Middle frontal gyrus (tissue), 1 donor: ENCODE data around the gene SPDYE6.
"Not testable (repeated sequence)": the region's sequence is repeated elsewhere in the genome, so short reads cannot be mapped to it uniquely, and the experiment has no call there.

ENCODE experiments used
- DNase-seq: peaks from one replicate; pipeline ENCODE4 v3.0.0-alpha.2; 2015; ENCODE audit warnings: low spot score; ENCODE audit errors: extremely low spot score

The SPDYE6 gene

DNA sequence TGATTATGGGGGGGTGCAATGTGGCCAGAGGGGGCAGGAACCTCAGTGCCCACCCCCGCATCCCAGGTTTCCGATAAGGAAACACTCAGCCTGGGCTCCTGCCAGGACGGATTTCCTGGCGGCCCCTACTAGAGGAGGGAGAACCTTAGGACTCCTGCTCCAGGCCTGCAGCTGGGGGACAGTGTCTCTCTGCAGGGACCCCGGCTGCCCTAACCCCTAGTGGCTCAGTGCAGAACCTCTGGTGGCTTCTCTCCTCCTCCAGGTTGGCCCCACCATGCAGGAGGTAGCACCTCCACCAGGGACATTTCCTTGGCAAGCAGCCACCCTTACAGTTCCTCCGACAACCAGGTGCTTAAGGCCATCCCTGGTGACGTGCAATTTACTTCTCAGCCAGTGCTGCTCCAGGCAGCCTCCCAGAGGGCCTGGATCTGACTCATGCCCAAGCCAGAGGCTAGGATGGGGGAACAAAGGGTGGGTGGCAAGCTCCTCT is 37.7 kb downstream of the SPDYE6 start:
- DNase-seq = no peak

DNA sequence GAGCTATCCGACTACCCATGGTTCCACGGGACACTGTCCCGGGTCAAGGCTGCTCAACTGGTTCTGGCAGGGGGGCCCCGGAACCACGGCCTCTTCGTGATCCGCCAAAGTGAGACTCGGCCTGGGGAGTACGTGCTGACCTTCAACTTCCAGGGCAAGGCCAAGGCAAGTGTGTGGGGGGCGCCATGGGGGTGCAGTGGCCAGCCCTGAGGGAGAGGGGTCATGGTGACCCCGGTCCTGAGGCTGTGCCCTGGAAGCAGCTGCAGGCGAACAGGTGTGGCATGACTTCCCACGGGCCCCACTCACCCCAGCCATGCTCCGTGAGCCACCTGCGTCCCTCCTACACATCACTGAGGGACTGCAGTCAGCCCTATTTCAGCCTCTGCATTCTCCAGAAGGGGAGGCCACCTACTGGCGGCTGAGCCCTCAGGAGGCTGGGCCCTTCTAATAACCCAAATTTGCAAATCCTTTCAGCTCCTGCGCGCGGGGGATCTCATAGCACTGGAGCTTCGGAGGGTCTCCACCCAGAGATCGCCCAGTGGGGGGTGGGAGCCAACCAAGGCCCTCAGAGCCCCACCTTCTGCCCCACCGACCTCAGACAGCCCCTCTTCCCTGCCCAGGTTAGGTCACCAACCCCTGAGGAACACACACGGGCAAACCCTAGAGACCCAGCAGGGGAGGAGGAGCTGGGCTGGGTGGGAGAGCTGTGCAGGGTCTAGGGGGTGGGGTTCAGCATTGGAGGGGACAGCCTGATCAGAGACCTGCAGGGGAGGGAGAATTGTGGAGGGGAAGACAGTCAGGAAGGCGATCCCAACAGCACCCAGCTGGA is 38.8 kb downstream of the SPDYE6 start:
- no peak for DNase-seq

DNA sequence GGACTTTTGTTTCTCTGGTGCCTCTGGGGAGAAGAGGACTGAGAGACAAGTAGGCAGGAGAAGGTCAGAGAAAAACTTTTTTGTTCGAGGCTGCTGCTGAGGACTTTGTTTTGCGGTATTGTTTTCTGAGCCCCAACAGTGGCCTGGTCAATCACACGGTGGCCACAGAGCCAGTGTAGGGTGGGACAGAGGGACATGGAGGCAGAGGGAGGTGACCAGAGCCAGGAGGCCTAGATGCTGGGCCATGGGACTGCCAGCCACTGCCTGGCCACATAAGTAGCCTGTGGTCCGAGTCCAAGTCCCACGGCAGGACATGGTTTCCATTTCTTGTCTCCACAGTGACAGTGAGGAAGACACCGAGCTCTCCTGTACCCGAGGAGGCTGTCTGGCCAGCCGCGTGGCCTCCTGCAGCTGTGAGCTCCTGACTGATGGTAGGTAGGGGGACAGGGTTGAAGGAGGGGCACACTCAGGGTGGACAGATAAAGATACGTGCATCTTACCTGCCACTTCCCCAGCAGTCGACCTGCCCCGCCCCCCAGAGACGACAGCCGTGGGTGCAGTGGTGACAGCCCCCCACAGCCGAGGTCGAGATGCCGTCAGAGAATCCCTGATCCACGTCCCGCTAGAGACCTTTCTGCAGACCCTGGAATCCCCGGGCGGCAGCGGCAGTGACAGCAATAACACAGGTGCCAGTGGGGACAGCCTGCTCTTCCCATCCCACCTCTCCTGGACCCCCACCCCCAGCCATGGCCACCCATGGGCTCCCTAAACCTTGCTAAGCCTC is 42.1 kb downstream of the SPDYE6 start:
- DNase-seq = no peak

DNA sequence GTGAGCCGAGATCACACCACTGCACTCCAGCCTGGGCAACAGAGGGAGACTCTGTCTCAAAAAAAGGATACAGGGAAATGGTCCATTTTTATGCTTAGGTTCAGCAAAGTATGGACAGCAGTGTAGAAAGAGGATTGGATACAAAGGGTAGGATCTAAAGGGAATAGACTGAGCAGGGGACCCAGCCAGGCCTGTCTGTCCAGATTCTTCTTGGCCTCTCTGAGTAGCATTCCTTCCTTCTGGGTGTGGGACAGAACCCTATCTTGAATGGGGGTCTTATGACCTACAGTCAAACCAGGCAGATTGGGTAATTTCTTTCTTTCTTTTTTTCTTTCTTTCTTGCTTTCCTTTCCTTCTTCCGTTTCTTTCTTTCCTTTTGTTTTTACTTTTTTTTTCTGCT is 43.9 kb downstream of the SPDYE6 start:
- no peak for DNase-seq

DNA sequence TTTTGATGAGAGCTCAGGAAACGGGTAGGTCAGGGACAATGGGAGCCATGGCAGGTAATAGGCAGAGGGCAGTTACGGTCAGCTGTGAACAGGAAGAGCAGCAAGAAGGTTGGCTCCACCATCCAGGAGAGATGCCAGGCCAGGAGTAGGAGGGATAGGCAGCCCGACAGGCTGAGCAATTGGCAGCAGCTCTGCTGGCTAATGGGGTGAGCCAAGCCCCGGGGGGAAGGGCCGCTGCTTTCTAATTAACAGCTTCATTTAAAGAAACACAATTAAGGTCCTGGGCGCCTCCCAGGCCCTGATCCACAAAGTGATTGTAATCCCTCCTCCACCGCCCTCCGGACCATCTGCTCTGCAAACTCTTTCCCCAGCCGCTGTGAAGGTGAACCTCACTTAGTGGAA is 45.8 kb downstream of the SPDYE6 start:
- no peak for DNase-seq

DNA sequence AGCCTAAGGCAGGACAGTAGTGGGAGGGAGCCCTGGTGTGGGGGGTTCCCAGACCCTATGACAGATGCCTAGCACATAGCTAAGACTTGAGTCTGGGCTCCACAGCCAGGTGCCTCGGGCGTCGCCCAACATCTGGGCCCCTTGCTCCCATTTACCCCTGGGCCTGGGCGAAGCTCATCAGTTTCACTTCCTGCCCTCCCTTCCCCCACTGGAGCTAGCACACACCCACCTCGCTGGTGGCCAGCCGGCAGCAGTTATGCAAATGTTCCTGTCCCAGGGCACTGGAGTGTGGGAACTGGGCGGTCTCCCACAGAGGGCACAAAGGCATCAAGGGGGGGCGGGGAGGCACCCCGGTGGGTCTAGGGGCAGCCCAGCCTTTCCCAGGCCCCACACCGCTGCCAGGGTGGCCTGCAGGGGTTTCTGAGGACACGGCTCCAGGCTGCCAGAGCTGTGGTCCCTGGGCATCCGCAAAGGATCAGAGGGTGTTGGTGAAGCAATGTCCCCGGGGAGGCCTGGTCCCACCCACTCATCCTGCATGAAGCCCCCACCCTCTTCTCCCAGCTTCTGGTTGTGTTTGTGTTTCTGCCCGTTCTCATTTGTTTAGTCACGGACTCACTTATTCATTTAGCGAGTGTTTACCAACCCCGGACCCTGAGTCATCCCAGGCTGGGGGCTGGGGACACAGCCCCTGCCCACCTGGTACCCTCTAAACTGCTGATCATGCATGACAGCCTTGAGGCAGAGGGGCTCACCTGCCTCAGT is 49.1 kb downstream of the SPDYE6 start:
- no peak for DNase-seq

DNA sequence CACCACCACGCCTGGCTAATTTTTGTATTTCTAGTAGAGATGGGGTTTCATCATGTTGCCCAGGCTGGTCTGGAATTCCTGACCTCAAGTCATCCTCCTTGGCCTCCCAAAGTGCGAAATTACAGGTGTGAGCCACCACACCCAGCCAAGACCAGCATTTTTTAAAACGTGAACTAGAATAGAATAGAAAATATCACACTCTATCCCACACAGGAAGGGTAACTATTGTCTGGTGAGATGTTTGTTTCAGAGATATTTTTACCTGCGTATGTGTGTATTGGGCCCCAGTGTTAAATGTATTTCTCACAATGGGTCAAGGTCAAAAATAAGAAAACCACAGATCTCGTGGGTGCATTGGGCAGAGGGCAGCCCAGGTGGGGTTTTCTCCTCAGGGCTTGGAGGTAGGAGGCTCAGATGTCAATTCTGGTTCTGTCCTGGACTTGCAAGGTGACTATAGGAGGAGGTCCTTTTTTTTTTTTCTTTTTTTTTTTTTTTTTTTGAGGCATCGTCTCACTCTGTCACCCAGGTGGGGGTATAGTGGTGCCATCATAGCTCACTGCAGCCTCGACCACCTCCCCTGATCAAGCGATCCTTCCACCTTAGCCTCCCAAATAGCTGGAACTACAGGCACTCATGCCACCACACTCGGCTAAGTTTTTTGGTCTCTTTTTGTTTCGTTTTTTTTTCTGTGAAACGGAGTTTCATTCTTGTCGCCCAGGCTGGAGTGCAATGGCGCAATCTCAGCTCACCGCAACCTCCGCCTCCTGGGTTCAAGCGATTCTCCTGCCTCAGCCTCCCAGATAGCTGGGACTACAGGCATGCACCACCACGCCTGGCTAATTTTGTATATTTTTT is 50.6 kb downstream of the SPDYE6 start:
- no peak for DNase-seq

DNA sequence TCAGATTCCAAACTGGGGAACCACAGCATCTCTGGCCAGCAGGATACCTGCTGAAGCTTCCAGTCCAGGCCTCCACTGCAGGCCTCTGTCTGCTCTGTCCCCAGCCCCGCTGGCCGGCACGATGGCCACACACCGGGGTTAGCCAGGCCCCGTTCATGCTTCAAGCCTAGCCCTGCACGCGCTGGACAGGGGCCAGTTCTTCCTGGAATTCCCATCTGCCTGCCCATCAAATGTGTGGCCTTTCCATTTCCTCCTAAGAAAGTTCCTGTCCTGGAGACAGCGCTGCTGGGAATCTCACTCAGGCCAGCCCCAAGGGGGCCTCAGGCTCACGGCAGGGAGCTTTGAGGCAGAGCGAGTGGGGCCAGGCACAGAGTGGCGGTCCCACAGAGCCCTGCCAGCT is 51.6 kb downstream of the SPDYE6 start:
- no peak for DNase-seq

DNA sequence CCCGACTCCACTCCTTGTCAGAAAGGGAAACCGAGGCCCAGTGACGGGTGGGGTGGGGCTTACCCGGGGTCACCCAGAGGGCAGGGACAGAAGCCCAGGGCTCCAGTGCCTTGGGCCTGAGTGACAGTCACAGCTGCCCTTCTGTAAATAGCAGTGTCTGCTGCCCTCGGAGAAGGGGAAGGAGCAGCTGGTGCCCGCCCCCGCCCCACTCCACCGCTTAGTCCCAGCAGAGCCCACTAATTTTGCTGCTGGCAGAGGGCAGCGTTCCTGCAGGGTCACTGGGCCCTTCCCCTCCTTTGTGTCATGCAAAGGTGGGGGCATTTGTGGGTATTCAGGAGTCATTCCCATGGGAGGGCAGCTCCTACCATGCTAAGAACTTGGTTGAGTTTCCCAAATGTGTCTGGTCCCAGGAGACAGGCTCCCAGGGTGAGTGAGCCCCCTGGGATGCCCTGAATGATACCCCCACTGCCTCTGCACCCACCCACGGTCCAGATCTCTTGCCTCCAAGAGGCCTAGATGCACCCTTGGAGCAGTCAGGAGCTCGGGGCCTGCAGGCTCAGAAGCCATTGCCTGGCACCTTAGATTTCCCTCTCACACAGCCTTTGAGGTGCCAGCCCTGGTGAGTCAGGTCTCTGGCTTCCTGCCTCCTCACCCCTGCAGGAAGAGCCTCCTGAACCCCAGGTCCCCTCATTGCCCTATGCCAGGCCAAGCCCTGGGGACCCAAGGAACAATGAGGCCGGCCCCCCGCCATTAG is 52.4 kb downstream of the SPDYE6 start:
- DNase-seq = no peak

DNA sequence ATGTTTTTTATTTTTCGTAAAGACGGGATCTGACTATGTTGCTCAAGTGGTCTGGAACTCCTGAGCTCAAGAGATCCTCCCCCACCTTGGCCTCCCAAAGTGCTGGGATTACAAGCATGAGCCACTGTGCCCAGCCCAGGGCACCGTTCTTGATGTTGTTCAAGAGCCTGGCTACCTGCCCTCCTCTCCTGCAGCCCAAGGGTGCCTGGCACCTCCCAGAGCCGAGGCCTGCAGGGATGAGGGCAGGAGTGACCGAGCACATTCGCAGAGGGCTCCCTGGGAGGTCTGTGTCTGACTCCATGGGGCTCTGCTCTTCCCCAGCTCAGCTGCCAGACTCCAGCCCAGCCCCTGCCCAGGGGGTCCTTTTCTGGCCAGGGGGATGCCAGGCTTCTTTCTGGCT is 54.2 kb downstream of the SPDYE6 start:
- DNase-seq = no peak

DNA sequence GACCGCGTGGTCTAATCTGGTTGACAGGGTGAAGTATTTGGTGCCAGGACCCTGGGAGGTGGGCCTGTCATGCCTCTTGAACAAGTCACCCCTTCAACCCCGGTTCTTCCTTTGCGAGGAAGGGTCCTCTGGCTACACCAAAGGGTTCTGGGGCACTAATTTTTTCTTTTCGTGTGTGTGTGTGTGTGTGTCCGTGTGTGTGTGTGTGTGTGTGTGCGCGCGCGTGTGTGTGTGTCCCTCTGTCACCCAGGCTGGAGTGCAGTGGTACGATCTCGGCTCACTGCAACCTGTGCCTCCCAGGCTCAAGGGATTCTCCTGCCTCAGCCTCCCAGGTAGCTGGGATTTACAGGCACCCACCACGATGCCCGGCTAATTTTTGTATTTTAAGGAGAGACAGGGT is 54.9 kb downstream of the SPDYE6 start:
- not testable (repeated sequence) for DNase-seq

DNA sequence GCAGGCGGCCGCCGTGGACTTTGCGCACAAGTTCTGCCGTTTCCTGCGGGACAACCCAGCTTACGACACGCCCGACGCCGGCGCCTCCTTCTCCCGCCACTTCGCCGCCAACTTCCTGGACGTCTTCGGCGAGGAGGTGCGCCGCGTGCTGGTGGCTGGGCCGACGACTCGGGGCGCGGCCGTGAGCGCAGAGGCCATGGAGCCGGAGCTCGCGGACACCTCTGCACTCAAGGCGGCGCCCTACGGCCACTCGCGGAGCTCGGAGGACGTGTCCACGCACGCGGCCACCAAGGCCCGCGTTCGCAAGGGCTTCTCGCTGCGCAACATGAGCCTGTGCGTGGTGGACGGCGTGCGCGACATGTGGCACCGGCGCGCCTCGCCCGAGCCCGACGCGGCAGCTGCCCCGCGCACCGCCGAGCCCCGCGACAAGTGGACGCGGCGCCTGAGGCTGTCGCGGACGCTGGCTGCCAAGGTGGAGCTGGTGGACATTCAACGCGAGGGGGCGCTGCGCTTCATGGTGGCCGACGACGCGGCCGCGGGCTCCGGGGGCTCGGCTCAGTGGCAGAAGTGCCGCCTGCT is 55.5 kb downstream of the SPDYE6 start:
- DNase-seq = no peak

DNA sequence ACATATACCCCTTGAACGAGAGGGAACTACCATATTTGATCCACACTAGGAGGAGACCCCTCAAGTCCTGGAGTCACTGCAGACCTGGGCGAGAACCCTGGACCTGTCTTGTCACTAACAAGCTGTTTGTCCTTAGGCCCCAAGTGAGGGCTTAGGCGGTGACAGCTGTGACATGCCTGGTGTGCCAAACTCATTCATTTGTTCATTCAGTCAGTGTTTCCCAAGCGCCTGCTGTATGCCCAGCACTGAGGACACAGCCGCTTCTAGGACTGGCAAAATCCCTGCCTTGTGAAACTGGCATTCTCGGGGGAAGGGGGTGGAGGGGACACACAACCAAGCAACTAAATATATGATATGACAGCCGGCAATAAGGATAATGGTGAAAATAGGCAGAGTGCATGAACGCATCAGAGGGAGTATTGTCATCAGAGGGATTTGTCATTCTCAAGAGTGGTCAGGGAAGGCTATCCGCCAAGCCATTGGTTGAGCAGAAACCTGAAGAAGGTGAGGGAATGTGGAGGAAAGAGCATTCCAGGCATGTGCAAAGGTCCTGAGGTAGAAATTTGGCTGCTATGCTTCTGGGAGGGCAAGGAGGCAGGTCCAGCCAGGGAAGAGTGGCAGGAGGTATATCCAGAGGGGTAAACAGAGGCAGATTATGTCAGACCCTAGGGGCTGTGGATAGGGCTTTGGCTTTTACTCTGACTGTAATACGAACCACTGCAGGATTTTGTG is 58.6 kb downstream of the SPDYE6 start:
- DNase-seq = no peak

DNA sequence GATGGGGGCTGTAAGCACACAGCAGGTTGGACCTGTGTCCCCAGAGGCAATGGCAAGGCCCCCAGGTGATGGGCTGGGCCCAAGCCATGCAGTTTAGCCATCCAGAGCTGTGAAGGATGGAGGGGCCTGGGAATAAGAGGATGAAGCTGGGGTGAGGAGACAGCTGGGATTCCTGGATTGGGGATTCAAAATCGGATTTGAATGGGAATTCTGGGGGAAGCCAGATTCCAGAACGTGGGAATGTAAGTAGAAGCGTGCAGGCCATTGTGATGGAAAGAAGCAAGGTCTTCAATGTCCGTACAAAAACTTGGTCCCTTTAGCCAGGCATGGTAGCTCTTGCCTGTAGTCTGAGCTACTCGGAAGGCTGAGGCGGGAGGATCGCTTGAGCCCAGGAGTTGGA is 59.7 kb downstream of the SPDYE6 start:
- no peak for DNase-seq

DNA sequence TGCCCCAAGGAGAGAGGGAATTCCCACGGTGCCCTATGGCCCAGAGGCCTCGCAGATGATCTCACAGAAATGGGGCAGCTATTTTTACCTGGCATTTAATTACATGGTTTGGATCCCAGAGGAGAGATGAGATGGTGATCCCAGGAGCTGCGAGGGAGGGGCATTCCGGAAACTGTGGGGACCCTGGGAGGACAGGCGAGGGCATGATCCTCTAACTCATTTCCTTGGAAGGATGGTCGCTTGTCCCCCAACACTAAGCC is 60.1 kb downstream of the SPDYE6 start:
- no peak for DNase-seq
